Jurkat, Clone E6-1 (cell line): ENCODE data around the gene TP53.

Experiments used
- DNase-seq: peaks from one replicate; pipeline ENCODE4 v3.0.0-alpha.2; 2011; ENCODE audit warnings: low read depth, low spot score
- H3K4me3 ChIP-seq: 2 replicates; pipeline ENCODE4 v1.5.1; 2011; ENCODE audit warnings: mild to moderate bottlenecking, low read length, control low read depth, moderate library complexity

TP53 gene

GRCh38 chr17:7685533-7686221 is 1.6 kb downstream of the TP53 start:
- DNase-seq = peak; percentile 91
- peak overlapping the region; percentile 100 for H3K4me3 ChIP-seq

DNA sequence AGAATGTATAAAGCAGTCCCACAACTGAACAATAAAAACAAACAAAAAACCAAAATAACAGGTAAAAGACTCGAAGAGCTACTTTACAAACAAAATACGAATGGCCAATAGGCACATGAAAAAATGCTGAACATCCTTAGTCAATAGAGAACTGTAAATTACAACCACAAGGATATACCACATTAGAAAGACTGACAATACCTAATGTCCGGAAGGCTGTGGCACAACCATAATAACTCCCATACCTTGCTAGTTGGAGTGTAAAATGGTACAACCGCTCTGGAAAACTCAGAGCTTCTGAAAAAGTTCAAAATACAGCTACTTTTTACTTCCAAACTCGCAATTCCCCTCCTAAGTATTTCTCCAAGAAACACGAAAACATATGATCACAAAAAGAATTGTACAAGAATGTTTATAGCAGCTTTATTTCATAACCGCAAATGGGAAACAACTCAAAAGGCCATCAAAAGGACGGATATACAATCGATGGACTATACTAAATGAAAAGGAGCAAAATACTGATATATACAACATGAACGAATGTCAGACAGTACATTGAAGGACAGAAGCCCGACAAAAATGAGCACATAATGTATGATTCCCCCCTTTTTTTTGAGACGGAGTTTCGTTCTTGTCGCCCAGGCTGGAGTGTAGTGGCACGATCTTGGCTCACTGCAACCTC is 2.3 kb downstream of the TP53 start:
- H3K4me3 ChIP-seq = peak overlapping the region; percentile 100
- peak; percentile 18 for DNase-seq

DNA sequence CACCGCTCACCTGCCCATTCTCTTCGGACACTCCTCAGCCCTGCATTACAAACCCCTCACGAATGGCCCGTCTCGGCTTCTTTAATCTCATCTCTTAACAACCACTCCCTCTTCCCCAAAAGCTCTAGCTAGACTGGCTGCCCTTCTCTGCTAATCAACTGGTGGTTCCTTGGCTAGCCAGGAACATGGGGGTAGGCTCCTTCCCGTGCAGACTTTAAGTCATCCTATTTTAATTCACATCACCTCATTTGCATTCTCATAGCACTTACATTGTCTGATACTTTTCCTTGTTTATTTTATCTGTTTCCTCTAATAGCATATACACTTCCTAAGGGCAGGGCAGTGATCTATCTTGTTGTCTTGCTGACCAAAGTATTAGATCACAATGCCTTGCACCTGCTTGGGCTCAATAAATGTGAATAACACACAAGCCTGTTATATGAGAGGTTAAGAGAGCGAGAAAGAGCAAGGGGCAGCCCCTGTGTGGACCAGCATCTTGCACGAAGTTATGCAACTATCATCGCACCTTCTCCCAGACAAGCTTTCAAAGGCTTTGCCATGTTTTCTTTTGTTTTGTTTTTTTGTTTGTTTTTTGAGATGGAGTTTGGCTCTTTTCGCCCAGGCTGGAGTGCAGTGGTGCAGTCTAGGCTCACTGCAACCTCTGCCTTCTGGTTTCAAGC is 9.8 kb downstream of the TP53 start:
- DNase-seq = no peak
- no peak overlapping the region for H3K4me3 ChIP-seq

GRCh38 chr17:7676533-7676932 is 10.8 kb downstream of the TP53 start:
- DNase-seq = no peak
- H3K4me3 ChIP-seq = no peak overlapping the region

DNA sequence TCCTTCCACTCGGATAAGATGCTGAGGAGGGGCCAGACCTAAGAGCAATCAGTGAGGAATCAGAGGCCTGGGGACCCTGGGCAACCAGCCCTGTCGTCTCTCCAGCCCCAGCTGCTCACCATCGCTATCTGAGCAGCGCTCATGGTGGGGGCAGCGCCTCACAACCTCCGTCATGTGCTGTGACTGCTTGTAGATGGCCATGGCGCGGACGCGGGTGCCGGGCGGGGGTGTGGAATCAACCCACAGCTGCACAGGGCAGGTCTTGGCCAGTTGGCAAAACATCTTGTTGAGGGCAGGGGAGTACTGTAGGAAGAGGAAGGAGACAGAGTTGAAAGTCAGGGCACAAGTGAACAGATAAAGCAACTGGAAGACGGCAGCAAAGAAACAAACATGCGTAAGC is 12.4 kb downstream of the TP53 start:
- DNase-seq = no peak
- no peak overlapping the region for H3K4me3 ChIP-seq

GRCh38 chr17:7673239-7673638 is 14.1 kb downstream of the TP53 start:
- no peak for DNase-seq
- H3K4me3 ChIP-seq = no peak overlapping the region

- no peak for DNase-seq
- H3K4me3 ChIP-seq = no peak overlapping the region
Observed at GRCh38 chr17:7668482-7668881, 18.8 kb downstream of the TP53 start.

DNA sequence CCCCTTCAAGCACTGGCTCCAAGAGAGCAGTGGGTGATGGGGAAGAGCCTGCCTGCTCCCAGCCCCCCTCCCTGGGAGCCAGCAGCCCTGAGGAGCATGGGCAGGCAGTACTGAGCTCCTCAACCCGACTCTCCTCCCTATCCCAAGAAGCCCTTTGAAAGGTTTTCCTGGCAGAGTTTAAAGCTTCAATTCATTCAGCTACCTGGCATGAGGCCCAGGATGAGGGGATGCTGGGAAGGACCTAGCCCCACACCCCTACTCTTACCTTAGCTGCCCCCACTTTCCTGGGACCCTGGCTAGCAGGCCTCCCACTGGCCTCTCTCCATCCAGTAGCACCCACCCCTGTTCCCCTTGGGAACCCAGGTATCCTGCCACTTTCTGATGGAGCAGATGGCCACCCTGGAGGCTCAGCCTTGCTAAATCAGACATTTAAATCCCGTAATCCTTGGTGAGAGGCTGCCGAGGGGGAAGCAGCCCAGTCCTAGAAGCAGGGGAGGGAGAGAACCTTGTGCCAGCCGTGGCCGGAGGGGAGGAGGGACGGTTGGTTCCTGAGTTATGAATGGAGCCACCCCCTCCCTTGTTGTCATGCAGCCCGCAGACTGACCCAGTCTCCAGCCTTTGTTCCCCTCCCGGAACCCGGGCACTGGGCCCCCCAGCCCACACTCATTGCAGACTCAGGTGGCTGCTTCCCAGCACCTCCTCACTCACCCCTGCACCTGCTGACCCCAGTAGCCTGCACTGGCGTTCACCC is 19.5 kb downstream of the TP53 start:
- H3K4me3 ChIP-seq = no peak overlapping the region

GRCh38 chr17:7656958-7657609 is 30.2 kb downstream of the TP53 start:
- DNase-seq = no peak

More for the DNA sequence above, 19.5 kb downstream of the TP53 start:
- DNase-seq = no peak

DNA sequence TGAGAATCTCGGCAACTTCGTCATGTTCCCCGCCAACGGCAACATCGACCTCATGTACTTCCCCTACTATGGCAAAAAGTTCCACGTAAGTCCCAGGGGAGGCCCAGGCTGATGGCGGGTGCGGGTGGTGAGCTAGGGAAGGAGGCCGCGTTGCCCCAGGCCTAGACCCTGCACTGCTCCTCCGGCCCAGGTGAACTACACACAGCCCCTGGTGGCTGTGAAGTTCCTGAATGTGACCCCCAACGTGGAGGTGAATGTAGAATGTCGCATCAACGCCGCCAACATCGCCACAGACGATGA is 31.8 kb downstream of the TP53 start:
- no peak overlapping the region for H3K4me3 ChIP-seq

More at GRCh38 chr17:7656958-7657609, 30.2 kb downstream of the TP53 start:
- no peak overlapping the region for H3K4me3 ChIP-seq

DNA sequence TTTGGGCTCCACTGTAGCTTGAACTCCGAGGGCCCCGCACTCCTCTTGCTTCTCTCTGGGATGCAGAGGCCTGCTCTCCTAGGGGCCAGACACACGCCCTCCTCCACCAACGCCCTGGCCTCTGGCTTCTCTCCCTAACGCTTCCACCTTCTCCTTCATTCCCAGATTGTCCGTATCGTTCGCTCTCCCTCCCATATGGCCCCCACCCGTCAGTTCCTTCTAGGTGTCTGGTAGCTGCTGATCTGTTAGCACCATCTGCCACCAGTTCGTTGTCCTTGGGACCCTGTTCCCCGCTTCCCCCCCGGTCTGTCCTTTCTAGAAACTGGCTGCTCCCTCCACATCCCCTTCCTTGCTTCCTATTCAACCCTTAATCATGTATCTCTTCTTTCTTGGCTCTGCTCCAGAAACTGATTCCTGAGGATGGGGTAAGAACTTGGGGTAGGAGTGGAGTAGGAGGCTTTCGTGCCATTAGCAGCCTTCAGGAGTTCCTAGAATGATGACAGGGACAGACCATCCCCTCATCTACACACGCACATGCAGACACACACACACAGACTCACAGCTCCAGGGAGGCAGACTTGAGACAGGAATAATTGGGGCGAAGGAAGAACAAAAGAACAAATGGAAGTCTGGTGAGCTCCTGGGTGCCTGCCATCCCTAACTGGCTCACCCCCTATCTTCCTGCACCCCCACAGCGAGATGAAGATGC is 32.3 kb downstream of the TP53 start:
- H3K4me3 ChIP-seq = no peak overlapping the region
- DNase-seq = no peak

More for the DNA sequence above, 31.8 kb downstream of the TP53 start:
- no peak for DNase-seq

GRCh38 chr17:7652388-7653356 is 34.6 kb downstream of the TP53 start:
- DNase-seq = no peak
- no peak overlapping the region for H3K4me3 ChIP-seq

DNA sequence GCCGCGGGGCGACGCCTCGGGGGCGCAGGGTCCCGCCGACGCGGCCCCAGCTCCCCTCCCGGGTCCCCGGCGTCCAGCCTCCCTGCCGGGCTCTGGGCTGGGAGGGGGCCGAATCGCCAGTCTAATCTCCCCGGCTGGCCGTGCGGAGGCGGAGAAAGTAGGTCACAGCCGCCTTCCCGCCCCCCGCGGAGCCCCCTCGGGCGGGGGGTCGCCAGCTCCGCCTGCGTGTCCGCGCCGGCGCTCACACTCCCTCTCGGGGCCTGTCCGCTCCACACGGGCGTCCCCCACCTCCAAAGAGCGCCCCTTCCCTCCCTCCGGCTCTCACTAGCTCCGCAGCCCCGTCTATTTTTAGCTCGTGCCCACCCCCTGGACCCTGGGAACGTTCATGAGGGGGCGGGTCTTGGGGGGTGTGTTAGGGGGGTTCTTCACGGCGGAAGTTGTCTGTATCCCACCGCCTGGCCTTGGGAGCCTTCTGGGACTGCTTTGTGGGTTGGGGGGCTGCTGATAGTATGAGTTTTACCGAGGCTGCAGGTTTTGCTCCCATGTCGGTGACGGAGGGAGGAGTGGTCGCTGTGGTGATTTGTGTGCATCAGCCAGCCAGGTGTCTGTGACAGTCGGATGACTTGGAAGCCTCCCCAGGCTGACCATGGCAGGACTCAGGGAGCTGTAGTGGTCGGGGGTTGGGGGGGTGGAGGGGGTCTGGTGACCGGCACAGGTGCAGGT is 35.5 kb downstream of the TP53 start:
- no peak overlapping the region for H3K4me3 ChIP-seq
- DNase-seq = no peak

- peak overlapping the region; percentile 22; the same call in 1 of the 2 replicates for H3K4me3 ChIP-seq
- DNase-seq = no peak
Observed at GRCh38 chr17:7651097-7651664, 36.1 kb downstream of the TP53 start.

GRCh38 chr17:7650509-7651096 is 36.7 kb downstream of the TP53 start, which contains the start of gene ATP1B2:
Gene ATP1B2, plus strand, starts transcription at chr17:7650926. Its CDS starts 593 bp downstream, at chr17:7651519.
- H3K4me3 ChIP-seq = peak within 1 kb of the TSS; percentile 22; the same call in 1 of the 2 replicates
- DNase-seq = peak; percentile 66

DNA sequence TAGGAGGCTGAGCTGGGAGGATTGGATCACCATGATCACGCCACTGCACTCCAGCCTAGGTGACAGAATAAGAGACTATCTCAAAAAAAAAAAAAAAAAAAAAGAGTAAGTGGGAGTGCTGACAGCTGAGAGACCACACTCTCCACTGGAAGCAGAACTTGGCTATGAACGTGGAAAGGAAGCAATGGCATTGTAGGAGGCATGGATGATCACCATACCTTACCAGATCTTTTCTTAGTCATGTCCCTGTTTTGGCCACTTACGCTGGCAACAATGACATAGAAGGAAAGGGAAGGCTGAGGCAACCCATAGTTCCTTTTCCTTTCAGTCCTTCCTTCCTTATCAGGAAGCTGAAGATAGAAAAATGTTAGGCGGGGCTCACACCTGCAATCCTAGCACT is 40.3 kb downstream of the TP53 start:
- DNase-seq = no peak
- no peak overlapping the region for H3K4me3 ChIP-seq
